ENCODE data around the gene SLC2A11. TPM values are rescaled to one million over a fixed set of nuclear protein-coding genes. Genes with fewer than 3 reads are reported as not detected.
"Not testable (repeated sequence)": the region's sequence is repeated elsewhere in the genome, so short reads cannot be mapped to it uniquely, and the experiment has no call there.

The SLC2A11 gene
- total RNA-seq, 1 donor from 2014 or later = 22.4 TPM

DNA sequence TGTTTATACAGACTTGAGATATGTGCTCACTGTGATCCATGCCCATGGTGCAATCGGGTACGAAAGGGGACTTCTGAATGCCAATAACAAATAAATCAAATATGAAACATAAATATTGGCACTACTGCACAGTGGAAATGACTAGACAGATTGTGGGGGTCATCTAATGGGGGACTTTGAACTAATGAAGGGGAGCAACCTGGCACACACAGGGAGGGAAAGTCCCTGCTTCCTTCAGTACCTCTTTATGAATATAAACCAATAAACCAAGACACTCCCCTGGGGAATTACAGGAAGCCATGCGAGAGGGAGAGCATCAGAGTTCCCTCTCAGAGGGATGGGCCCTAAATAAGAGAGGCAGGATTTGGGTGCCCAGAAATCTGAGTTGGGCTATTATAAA is 57.6 kb downstream of the SLC2A11 start:
- no peaks in the 10 kb centered on the region for H3K27me3 ChIP-seq (ENCODE audit: control insufficient read depth, insufficient read depth, low read length)
- TF ChIP-seq, protein P1, sequence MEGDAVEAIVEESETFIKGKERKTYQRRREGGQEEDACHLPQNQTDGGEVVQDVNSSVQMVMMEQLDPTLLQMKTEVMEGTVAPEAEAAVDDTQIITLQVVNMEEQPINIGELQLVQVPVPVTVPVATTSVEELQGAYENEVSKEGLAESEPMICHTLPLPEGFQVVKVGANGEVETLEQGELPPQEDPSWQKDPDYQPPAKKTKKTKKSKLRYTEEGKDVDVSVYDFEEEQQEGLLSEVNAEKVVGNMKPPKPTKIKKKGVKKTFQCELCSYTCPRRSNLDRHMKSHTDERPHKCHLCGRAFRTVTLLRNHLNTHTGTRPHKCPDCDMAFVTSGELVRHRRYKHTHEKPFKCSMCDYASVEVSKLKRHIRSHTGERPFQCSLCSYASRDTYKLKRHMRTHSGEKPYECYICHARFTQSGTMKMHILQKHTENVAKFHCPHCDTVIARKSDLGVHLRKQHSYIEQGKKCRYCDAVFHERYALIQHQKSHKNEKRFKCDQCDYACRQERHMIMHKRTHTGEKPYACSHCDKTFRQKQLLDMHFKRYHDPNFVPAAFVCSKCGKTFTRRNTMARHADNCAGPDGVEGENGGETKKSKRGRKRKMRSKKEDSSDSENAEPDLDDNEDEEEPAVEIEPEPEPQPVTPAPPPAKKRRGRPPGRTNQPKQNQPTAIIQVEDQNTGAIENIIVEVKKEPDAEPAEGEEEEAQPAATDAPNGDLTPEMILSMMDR (IDR thresholded peaks at IDR 0.05; ENCODE audit: insufficient read depth, low read length, poor library complexity, severe bottlenecking) = no peak
- no peak overlapping the region for H3K4me3 ChIP-seq (ENCODE audit: low read depth, low read length)
- no peak for DNase-seq (ENCODE audit: low read depth)
- no peaks in the 10 kb centered on the region for H3K36me3 ChIP-seq (ENCODE audit: control insufficient read depth, insufficient read depth, low read length)

DNA sequence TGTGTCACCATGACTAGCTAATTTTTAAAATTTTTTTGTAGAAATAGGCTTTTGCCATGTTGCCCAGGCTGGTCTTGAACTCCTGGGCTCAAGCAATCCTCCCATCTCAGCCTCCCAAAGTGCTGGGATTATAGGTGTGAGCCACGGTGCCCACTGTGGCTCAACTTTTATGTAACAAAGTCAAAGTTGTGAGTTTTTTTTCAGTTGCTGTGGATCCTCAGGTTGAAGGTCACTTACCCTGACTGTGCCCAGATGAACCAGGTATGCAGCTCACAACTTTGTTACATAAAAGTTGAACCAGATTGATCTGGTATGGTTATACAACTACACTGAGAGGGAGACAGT is 62.6 kb downstream of the SLC2A11 start:
- not testable (repeated sequence) for H3K27me3 ChIP-seq (ENCODE audit: control insufficient read depth, insufficient read depth, low read length); DNase-seq (ENCODE audit: low read depth); H3K4me3 ChIP-seq (ENCODE audit: low read depth, low read length); H3K36me3 ChIP-seq (ENCODE audit: control insufficient read depth, insufficient read depth, low read length)

DNA sequence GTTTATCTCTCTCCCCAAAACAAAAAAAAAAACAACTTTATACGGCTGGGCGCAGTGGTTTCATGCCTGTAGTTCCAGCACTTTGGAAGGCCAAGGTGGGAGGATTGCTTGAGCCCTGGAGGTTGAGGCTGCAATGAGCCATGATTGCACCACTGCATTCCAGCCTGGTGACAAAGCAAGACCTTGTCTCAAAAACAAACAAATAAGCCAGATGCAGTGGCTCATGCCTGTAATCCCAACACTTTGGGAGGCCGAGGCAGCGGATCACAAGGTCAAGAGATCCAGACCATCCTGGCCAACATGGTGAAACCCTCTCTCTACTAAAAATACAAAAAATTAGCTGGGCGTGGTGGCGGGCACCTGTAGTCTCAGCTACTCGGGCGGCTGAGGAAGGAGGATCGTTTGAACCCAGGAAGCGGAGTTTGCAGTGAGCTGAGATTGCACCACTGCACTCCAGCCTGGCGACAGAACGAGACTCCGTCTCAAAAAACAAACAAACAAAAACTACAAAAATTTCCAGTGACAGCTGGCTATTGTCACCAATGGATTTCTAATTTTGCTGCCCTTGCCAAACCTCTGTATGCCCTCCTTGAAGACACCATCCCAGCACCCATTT is 64.0 kb downstream of the SLC2A11 start:
- H3K4me3 ChIP-seq (ENCODE audit: low read depth, low read length); DNase-seq (ENCODE audit: low read depth); H3K36me3 ChIP-seq (ENCODE audit: control insufficient read depth, insufficient read depth, low read length); H3K27me3 ChIP-seq (ENCODE audit: control insufficient read depth, insufficient read depth, low read length): not testable (repeated sequence)

DNA sequence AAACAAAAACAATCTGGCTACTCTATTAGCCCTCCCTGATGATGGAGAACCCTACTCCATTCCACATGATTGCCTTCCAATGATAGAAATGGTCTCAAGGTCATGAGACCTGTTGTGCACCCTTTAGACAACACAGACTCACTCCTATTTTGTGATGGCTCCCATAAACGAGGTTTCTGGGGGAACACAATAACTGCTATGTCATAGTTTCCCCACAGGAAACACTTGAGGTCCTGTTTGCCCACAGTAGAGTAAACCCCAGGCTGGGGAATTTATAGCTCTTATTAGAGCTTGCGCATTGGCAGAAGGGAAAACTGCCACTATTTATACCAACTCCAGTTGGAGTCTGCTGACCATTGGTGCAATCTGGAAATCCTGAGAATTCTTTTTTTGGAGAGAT is 65.2 kb downstream of the SLC2A11 start:
- TF ChIP-seq, protein P1 (IDR thresholded peaks at IDR 0.05; ENCODE audit: insufficient read depth, low read length, poor library complexity, severe bottlenecking) = no peak
- H3K36me3 ChIP-seq (ENCODE audit: control insufficient read depth, insufficient read depth, low read length) = no peaks in the 10 kb centered on the region
- H3K27me3 ChIP-seq (ENCODE audit: control insufficient read depth, insufficient read depth, low read length) = no peaks in the 10 kb centered on the region
- H3K4me3 ChIP-seq (ENCODE audit: low read depth, low read length) = no peak overlapping the region
- no peak for DNase-seq (ENCODE audit: low read depth)

DNA sequence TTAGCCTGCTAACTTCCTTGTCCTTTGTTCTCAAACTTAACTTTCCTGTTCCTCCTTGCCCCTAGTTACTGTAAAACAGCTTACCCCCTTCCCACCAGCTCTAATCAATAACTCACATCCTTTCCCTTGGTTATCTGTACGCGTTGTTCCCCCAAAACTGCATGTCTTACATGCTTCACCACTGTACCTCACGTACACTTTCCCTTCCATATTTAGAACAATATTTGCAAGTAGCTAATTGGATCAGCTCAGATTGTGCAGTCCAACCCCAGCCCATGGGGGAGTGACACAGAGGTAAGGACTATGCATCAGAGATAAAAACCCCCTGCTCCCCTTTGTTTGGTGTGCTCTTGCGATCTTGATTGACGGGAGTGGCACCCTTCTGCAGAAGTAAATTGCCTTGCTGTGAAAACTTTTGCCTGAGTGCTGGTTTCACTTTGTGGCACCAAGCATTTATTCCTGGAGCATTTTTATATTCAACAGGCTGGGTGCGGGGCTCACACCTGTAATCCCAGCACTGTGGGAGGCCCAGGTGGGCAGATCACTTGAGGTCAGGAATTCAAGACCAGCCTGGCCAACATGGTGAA is 67.4 kb downstream of the SLC2A11 start:
- no peak for DNase-seq (ENCODE audit: low read depth)
- TF ChIP-seq, protein P1 (IDR thresholded peaks at IDR 0.05; ENCODE audit: insufficient read depth, low read length, poor library complexity, severe bottlenecking) = no peak
- no peaks in the 10 kb centered on the region for H3K27me3 ChIP-seq (ENCODE audit: control insufficient read depth, insufficient read depth, low read length)
- no peak overlapping the region for H3K4me3 ChIP-seq (ENCODE audit: low read depth, low read length)
- no peaks in the 10 kb centered on the region for H3K36me3 ChIP-seq (ENCODE audit: control insufficient read depth, insufficient read depth, low read length)

DNA sequence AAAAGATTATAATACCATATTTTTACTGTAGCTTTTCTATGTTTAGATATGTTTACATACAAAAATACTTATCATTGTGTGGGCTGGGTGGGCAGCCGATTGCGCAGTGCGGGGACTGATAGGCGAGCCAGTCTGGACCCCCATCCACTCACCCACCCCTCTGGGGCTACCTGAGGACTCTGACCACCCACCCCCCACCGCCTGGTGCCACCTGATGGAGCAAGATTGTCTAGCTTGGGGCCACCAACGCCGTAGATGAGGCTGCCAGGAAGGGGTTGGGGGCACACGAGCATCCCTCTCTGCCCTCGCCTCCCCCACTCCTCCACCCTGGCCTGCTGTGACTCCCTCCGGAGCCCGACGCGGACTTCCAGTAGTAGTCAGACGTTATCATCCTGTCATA is 68.9 kb downstream of the SLC2A11 start:
- no peaks in the 10 kb centered on the region for H3K27me3 ChIP-seq (ENCODE audit: control insufficient read depth, insufficient read depth, low read length)
- TF ChIP-seq, protein P1 (IDR thresholded peaks at IDR 0.05; ENCODE audit: insufficient read depth, low read length, poor library complexity, severe bottlenecking) = no peak
- no peaks in the 10 kb centered on the region for H3K36me3 ChIP-seq (ENCODE audit: control insufficient read depth, insufficient read depth, low read length)
- H3K4me3 ChIP-seq (ENCODE audit: low read depth, low read length) = no peak overlapping the region
- no peak for DNase-seq (ENCODE audit: low read depth)

Other genes with a start within 250 kb of the SLC2A11 start
- not detected in 2 replicates for gene DRICH1, start 225.6 kb upstream of the SLC2A11 start, total RNA-seq
- not detected in 2 replicates for gene RGL4, start 166.9 kb upstream of the SLC2A11 start, total RNA-seq
- gene ZNF70, start 106.8 kb upstream of the SLC2A11 start, total RNA-seq = 4.1 and 4.7 TPM in 2 replicates
- not detected in 2 replicates for gene VPREB3, start 103.5 kb upstream of the SLC2A11 start, total RNA-seq
- 0.34 TPM in 1 of 2 replicates, not detected in the other for gene C22orf15, start 94.9 kb upstream of the SLC2A11 start, total RNA-seq
- 13.5 and 21.0 TPM in 2 replicates for gene CHCHD10, start 89.9 kb upstream of the SLC2A11 start, total RNA-seq
- 41.9 and 48.9 TPM in 2 replicates for gene MMP11, start 85.0 kb upstream of the SLC2A11 start, total RNA-seq
- gene SMARCB1, start 70.9 kb upstream of the SLC2A11 start, total RNA-seq = 163 and 168 TPM in 2 replicates
- 0.54 and 2.3 TPM in 2 replicates for gene DERL3, start 18.9 kb upstream of the SLC2A11 start, total RNA-seq
- gene MIF, start 36.5 kb downstream of the SLC2A11 start, total RNA-seq = 606 and 627 TPM in 2 replicates
- gene GSTT2B, start 103.3 kb downstream of the SLC2A11 start, total RNA-seq = 3.4 and 3.8 TPM in 2 replicates
- gene DDTL, start 109.0 kb downstream of the SLC2A11 start, total RNA-seq = 0.75 and 1.2 TPM in 2 replicates
- 123 and 126 TPM in 2 replicates for gene DDT, start 116.6 kb downstream of the SLC2A11 start, total RNA-seq
- gene GSTT2, start 122.3 kb downstream of the SLC2A11 start, total RNA-seq = 0.50 and 1.2 TPM in 2 replicates
- not detected in 2 replicates for gene GSTT4, start 147.6 kb downstream of the SLC2A11 start, total RNA-seq
- gene CABIN1, start 153.4 kb downstream of the SLC2A11 start, total RNA-seq = 25.6 and 31.4 TPM in 2 replicates

Data from kidney epithelial cell (primary cell).